ENCODE data around the gene ERP44.
"Not testable (repeated sequence)": the region's sequence is repeated elsewhere in the genome, so short reads cannot be mapped to it uniquely, and the experiment has no call there.

DNA sequence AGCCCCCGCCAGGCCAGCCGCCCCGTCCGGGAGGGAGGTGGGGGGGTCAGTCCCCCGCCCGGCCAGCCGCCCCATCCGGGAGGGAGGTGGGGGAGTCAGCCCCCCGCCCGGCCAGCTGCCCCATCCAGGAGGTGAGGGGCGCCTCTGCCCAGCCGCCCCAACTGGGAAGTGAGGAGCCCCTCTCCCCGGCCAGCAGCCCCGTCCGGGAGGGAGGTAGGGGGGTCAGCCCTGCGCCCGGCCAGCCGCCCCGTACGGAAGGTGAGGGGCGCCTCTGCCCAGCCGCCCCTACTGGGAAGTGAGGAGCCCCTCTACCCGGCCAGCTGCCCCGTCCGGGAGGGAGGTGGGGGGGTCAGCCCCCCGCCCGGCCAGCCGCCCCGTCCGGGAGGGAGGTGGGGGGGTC is 30.8 kb downstream of the ERP44 start:
- not testable (repeated sequence) for TF ChIP-seq CTCF (IDR thresholded peaks at IDR 0.05)
- TF ChIP-seq, protein P1, sequence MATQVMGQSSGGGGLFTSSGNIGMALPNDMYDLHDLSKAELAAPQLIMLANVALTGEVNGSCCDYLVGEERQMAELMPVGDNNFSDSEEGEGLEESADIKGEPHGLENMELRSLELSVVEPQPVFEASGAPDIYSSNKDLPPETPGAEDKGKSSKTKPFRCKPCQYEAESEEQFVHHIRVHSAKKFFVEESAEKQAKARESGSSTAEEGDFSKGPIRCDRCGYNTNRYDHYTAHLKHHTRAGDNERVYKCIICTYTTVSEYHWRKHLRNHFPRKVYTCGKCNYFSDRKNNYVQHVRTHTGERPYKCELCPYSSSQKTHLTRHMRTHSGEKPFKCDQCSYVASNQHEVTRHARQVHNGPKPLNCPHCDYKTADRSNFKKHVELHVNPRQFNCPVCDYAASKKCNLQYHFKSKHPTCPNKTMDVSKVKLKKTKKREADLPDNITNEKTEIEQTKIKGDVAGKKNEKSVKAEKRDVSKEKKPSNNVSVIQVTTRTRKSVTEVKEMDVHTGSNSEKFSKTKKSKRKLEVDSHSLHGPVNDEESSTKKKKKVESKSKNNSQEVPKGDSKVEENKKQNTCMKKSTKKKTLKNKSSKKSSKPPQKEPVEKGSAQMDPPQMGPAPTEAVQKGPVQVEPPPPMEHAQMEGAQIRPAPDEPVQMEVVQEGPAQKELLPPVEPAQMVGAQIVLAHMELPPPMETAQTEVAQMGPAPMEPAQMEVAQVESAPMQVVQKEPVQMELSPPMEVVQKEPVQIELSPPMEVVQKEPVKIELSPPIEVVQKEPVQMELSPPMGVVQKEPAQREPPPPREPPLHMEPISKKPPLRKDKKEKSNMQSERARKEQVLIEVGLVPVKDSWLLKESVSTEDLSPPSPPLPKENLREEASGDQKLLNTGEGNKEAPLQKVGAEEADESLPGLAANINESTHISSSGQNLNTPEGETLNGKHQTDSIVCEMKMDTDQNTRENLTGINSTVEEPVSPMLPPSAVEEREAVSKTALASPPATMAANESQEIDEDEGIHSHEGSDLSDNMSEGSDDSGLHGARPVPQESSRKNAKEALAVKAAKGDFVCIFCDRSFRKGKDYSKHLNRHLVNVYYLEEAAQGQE (IDR thresholded peaks at IDR 0.05; ENCODE audit: insufficient read depth in 1 of 2, low read depth in 2 of 2, low read length in 1 of 2), result not testable (repeated sequence)

Data from Panc1 (cell line).